GM06990 (cell line): ENCODE results near the gene KSR2.

Experiments
- DNase-seq: peaks from one replicate; pipeline ENCODE4 v3.0.0-alpha.2; 2011; ENCODE audit not compliant: insufficient read length; ENCODE audit errors: extremely low read depth
- H3K27me3 ChIP-seq: replicated peaks from 2 replicates; pipeline ENCODE4 v1.6.0; 2011; ENCODE audit warnings: low read length; ENCODE audit not compliant: control insufficient read depth, insufficient read depth
- H3K36me3 ChIP-seq: 2 replicates; pipeline ENCODE4 v1.5.1; 2011; ENCODE audit warnings: low read length; ENCODE audit not compliant: control insufficient read depth, insufficient read depth
- H3K4me3 ChIP-seq: replicated peaks from 2 replicates; pipeline ENCODE4 v1.5.1; 2011; ENCODE audit warnings: low read depth, mild to moderate bottlenecking, control low read depth, low read length
- TF ChIP-seq, protein P1 (sequence below): IDR thresholded peaks from 2 replicates; pipeline ENCODE4 v1.5.1; 2011; ENCODE audit warnings: low read length, control low read depth, mild to moderate bottlenecking, inconsistent platforms; ENCODE audit not compliant: insufficient read depth, poor library complexity, severe bottlenecking

Gene KSR2

DNA sequence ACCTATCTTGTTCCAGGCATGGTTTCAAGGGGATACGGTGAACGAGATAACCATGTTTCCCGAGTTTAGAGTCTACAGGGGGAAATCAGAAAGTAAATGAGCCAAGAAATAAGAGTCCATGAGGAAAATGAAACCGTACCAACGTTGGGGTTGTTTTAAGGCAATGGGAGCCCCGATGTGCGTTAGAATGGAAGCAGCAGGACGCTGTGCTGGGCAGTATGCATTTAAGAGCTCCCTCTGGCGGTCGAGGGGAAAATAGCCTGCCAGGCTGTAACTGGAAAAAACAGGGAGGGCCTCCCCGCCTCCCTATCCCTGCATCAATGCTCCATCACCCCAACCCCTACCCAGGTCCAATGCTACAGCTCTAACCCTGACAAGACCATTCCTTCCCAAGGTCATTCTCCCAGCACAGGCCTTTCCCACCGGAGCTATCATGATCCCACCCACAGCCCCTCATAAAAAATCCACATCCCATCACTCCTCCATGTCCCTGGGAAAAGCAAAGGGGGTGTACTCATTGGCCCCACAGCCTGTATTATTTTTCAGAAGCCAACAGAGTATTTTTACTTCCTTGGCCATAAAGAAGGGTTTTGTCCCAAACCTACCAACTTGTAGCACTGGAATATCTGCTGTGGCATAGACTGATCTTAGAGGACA is 381.0 kb downstream of the KSR2 start:
- Histone ChIP-seq H3K27me3 (no peaks in the 10 kb centered on the region), H3K36me3 (no peaks in the 10 kb centered on the region), H3K4me3 (no peak overlapping the region)
- DNase-seq = no peak
- TF ChIP-seq, protein P1, sequence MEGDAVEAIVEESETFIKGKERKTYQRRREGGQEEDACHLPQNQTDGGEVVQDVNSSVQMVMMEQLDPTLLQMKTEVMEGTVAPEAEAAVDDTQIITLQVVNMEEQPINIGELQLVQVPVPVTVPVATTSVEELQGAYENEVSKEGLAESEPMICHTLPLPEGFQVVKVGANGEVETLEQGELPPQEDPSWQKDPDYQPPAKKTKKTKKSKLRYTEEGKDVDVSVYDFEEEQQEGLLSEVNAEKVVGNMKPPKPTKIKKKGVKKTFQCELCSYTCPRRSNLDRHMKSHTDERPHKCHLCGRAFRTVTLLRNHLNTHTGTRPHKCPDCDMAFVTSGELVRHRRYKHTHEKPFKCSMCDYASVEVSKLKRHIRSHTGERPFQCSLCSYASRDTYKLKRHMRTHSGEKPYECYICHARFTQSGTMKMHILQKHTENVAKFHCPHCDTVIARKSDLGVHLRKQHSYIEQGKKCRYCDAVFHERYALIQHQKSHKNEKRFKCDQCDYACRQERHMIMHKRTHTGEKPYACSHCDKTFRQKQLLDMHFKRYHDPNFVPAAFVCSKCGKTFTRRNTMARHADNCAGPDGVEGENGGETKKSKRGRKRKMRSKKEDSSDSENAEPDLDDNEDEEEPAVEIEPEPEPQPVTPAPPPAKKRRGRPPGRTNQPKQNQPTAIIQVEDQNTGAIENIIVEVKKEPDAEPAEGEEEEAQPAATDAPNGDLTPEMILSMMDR = peak; percentile 89

DNA sequence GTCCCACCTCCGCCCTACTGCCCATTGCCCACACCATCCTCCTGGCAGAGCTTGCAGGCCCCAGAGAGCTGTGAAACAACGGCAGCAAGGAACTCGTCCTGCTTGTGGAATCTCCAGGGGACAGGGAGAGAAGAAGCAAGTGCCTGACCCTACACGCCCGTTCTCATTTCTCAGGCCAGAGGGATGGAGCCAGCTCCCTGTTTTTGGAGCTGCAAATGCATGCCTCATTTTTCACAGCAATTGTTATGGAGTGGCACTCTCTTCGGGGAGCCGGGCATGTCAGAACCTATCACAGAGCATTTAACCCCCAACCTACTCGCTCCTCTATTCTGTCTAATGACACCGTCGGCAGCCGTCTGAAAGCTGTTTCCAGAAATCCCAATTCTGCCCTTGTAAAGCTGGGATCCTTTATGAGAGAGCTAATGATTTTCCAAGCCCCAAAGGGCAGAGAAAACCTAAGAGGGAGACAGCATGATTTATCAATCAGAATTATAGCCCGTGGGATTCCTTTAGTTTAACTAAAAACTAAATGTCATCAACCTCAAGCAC is 385.0 kb downstream of the KSR2 start:
- TF ChIP-seq, protein P1 = no peak

DNA sequence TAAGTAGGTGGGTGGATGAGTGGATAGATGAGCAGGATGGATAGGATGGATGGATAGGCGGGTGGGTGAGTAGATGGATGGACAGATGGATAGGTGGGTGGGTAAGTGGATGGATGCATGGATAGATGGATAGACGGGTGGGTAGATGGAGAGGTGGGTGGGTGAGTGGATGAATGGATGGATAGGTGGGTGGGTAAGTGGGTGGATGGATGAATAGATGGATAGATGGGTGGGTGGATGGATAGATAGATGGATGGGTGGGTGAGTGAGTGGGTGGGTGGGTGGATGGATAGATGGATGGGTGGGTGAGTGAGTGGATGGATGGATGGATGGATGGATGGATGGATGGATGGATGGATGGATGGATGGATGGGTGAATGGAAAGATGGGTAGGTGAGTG is 385.7 kb downstream of the KSR2 start:
- no peak for DNase-seq
- Histone ChIP-seq H3K36me3 (no peaks in the 10 kb centered on the region), H3K27me3 (peaks cover 1% of the 10 kb centered on the region; the same call in 1 of the 2 replicates), H3K4me3 (no peak overlapping the region)
- TF ChIP-seq, protein P1 = no peak

More for the DNA sequence above, 385.0 kb downstream of the KSR2 start:
- no peak for DNase-seq
- Histone ChIP-seq H3K4me3 (no peak overlapping the region), H3K27me3 (peaks cover 1% of the 10 kb centered on the region; the same call in 1 of the 2 replicates), H3K36me3 (no peaks in the 10 kb centered on the region)

DNA sequence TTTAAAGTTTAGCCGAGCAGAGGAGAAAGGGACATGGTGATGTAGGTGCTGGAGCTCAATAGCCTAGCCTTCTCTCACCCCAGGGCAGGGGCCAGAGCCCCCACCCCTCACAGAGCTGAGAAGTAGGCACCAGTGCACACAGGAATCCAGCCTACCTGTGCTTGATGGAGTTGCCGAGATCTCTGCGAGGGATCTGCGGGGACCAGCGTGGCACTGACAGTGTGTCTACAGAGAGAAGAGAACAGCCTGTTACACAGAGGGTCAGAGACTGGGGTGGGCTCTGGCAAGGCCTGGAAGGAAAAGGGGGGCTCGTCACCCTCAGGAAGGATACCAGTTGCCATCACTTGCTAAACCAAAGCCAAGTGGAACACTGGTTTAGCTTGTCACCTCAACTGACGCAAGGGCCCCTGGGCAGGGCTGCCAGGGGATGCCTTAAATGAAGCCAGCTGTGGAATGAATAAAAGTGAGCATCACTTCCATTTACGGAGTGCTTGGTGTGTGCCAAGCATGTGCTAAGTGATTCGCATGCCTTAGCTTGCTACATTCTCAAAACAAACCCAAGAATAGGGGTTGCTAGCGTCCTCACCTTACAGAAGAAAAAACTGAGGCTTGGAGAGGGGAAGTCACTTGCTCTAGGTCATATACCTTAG is 386.5 kb downstream of the KSR2 start:
- TF ChIP-seq, protein P1 = no peak

DNA sequence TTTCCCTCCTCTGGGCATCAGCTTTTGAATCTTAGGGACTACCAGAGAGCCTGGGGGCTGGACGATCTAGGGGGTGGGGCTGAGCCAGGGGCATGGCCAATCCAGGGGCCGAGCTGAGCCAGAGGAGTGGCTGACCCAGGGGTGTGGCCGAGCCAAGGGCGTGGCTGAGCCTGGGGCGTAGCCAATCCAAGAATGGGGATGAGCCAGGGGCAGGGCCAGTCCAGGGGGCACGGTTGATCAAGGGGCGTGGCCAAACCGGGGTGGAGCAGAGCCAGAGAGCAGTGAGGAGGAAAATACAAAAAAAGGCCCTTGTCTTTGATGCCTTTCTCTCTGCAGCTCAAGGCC is 388.1 kb downstream of the KSR2 start:
- no peak overlapping the region for H3K4me3 ChIP-seq
- no peaks in the 10 kb centered on the region for H3K36me3 ChIP-seq
- H3K27me3 ChIP-seq = peaks cover 1% of the 10 kb centered on the region; the same call in 1 of the 2 replicates
- TF ChIP-seq, protein P1 = no peak
- DNase-seq = peak; percentile 53

More for the DNA sequence above, 386.5 kb downstream of the KSR2 start:
- no peak for DNase-seq
- H3K36me3 ChIP-seq = no peaks in the 10 kb centered on the region
- no peak overlapping the region for H3K4me3 ChIP-seq
- H3K27me3 ChIP-seq = peaks cover 1% of the 10 kb centered on the region; the same call in 1 of the 2 replicates
